ENCODE measurements around the gene MYO10.

GRCh38 chr5:16863469-16863946 lies 72.6 kb downstream of the MYO10 start:
- TF ChIP-seq CTCF (conservative IDR thresholded peaks at IDR 0.05; ENCODE audit: low read depth, low read length): no peak
- TF ChIP-seq EZH2 (IDR thresholded peaks at IDR 0.05; ENCODE audit: borderline replicate concordance, low read depth, low read length, poor library complexity, severe bottlenecking): no peak

All from A673 (cell line).